ENCODE results near the gene SMPX. TPM values are rescaled to one million over a fixed set of nuclear protein-coding genes. Genes with fewer than 3 reads are reported as not detected.

The SMPX gene
- total RNA-seq, 1 experiment from 2014 or later: not detected

- no TSS peak for BruUV-seq (replicated peaks)
- intact Hi-C loops (cut with micrococcal nuclease; ENCODE audit: unreplicated experiment): no loop called here
- H3K4me3 ChIP-seq: no peak overlapping the region
Observed at GRCh38 chrX:21675931-21676330, 82.0 kb downstream of the SMPX start.

GRCh38 chrX:21674430-21675186 is 83.3 kb downstream of the SMPX start:
- TF ChIP-seq EZH2 (IDR thresholded peaks at IDR 0.05; ENCODE audit: low read depth): no peak
- no peak for TF ChIP-seq CTCF (conservative IDR thresholded peaks at IDR 0.05)
- no peaks in the 10 kb centered on the region for H3K27me3 ChIP-seq (ENCODE audit: insufficient read depth, low read depth)
- no peaks in the 10 kb centered on the region for H3K36me3 ChIP-seq (ENCODE audit: low read depth)
- no peaks in the 10 kb centered on the region for H3K9me2 ChIP-seq (ENCODE audit: insufficient read depth)
- POLR2A ChIA-PET (ENCODE audit: unreplicated experiment): no interaction called here
- no peaks in the 10 kb centered on the region for H3F3A ChIP-seq (ENCODE audit: insufficient read depth, low read depth)
- CTCF ChIA-PET: no interaction called here
- no peak overlapping the region for H3K27ac ChIP-seq
- no peak overlapping the region for H3K4me3 ChIP-seq
- H2AFZ ChIP-seq: no peak overlapping the region
- intact Hi-C loops (cut with micrococcal nuclease; ENCODE audit: unreplicated experiment): no loop called here
- no peak overlapping the region for H3K4me2 ChIP-seq
- peaks cover 10% of the 10 kb centered on the region; the same call in 1 of the 2 replicates for H3K4me1 ChIP-seq (replicated peaks; ENCODE audit: insufficient read depth)
- BruUV-seq (replicated peaks): no TSS peak
- no peaks in the 10 kb centered on the region for H4K20me1 ChIP-seq (ENCODE audit: insufficient read depth)
- H3K9me3 ChIP-seq (ENCODE audit: insufficient read depth, low read depth): no peaks in the 10 kb centered on the region
- no peak for DNase-seq
- H3K79me2 ChIP-seq (ENCODE audit: low read depth): no peaks in the 10 kb centered on the region

More at GRCh38 chrX:21675931-21676330, 82.0 kb downstream of the SMPX start:
- Histone ChIP-seq H4K20me1 (ENCODE audit: insufficient read depth) (no peaks in the 10 kb centered on the region), H2AFZ (no peak overlapping the region), H3K27ac (no peak overlapping the region), H3K9me3 (ENCODE audit: insufficient read depth, low read depth) (no peaks in the 10 kb centered on the region), H3F3A (ENCODE audit: insufficient read depth, low read depth) (no peaks in the 10 kb centered on the region), H3K36me3 (ENCODE audit: low read depth) (no peaks in the 10 kb centered on the region), H3K27me3 (ENCODE audit: insufficient read depth, low read depth) (no peaks in the 10 kb centered on the region), H3K9me2 (ENCODE audit: insufficient read depth) (no peaks in the 10 kb centered on the region), H3K4me2 (no peak overlapping the region), H3K79me2 (ENCODE audit: low read depth) (no peaks in the 10 kb centered on the region), H3K4me1 (replicated peaks; ENCODE audit: insufficient read depth) (peaks cover 10% of the 10 kb centered on the region; the same call in 1 of the 2 replicates)
- ChIA-PET CTCF (no interaction called here), POLR2A (ENCODE audit: unreplicated experiment) (no interaction called here)
- DNase-seq: no peak
- TF ChIP-seq CTCF (conservative IDR thresholded peaks at IDR 0.05) (no peak), EZH2 (IDR thresholded peaks at IDR 0.05; ENCODE audit: low read depth) (no peak)

DNA sequence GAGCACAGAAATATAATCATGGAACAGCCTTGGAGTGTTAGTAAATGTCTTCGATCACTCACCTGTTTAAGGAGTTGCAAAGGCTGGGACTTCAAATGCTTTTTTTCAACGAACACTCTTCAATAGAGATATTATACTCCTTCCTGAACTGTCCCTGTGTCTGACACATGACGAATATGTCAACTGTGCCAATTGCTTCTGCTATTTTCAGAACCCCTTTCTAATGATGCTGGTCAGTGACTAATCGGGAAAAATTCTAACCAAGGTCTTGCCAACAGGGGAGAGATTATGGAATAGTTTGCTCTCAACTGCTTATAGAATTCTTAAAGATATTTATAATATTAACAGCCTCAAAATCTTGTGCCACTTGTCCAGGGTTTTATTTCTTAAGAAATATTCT is 91.2 kb downstream of the SMPX start:
- Histone ChIP-seq H3K4me1 (replicated peaks; ENCODE audit: insufficient read depth) (peaks cover 5% of the 10 kb centered on the region), H3K27ac (no peak overlapping the region), H3K9me2 (ENCODE audit: insufficient read depth) (no peaks in the 10 kb centered on the region), H3K36me3 (ENCODE audit: low read depth) (no peaks in the 10 kb centered on the region), H3K9me3 (ENCODE audit: insufficient read depth, low read depth) (no peaks in the 10 kb centered on the region), H3K79me2 (ENCODE audit: low read depth) (no peaks in the 10 kb centered on the region), H4K20me1 (ENCODE audit: insufficient read depth) (no peaks in the 10 kb centered on the region), H3K4me3 (no peak overlapping the region), H3K27me3 (ENCODE audit: insufficient read depth, low read depth) (no peaks in the 10 kb centered on the region), H3K4me2 (no peak overlapping the region), H2AFZ (no peak overlapping the region), H3F3A (ENCODE audit: insufficient read depth, low read depth) (peaks cover 6% of the 10 kb centered on the region; the same call in 1 of the 2 replicates)
- CTCF ChIA-PET: no interaction called here
- no peak for DNase-seq
- BruUV-seq (replicated peaks): no TSS peak
- intact Hi-C loops (cut with micrococcal nuclease; ENCODE audit: unreplicated experiment): no loop called here
- POLR2A ChIA-PET (ENCODE audit: unreplicated experiment): no interaction called here
- TF ChIP-seq EZH2 (IDR thresholded peaks at IDR 0.05; ENCODE audit: low read depth): no peak
- TF ChIP-seq CTCF (conservative IDR thresholded peaks at IDR 0.05): no peak
